T-helper 9 cell (primary cell): ENCODE measurements around the gene CHRFAM7A.
"Not testable (repeated sequence)": the region's sequence is repeated elsewhere in the genome, so short reads cannot be mapped to it uniquely, and the experiment has no call there.

Experiments
- DNase-seq: peaks from one replicate; pipeline ENCODE4 v3.0.0-alpha.2; 2020

The CHRFAM7A gene

GRCh38 chr15:30315704-30316103 lies 77.6 kb downstream of the CHRFAM7A start:
- DNase-seq = not testable (repeated sequence)

- DNase-seq = not testable (repeated sequence)
Measured at GRCh38 chr15:30310575-30310974, 82.8 kb downstream of the CHRFAM7A start.
